Kidney (tissue), 14 donors: Measurements from ENCODE around the gene SNRK. TPM values are rescaled to one million over a fixed set of nuclear protein-coding genes. Genes with fewer than 3 reads are reported as not detected.
A peak's percentile ranks its signal among the peaks of the same experiment; 100 is the strongest.

ENCODE experiments used
- DNase-seq, 5 donors: peaks; one replicate each; pipeline ENCODE4 v3.0.0-alpha.2; 2013 to 2020
- FAIRE-seq: peaks from 2 replicates; lab custom pipeline; 2012; peaks lifted over from hg19 to GRCh38; lab: Jason Lieb, UNC
- H3K27ac ChIP-seq, 2 donors: one replicate each; pipeline ENCODE4 v1.7.0; 2013; ENCODE audit warnings: low read depth in 2 of 2, low read length in 2 of 2, inconsistent platforms in 1 of 2
- H3K27me3 ChIP-seq: one replicate; pipeline ENCODE4 v1.7.1; 2013; ENCODE audit warnings: low read length, inconsistent platforms; ENCODE audit not compliant: control insufficient read depth, insufficient read depth
- H3K36me3 ChIP-seq, 3 donors: one replicate each; pipeline versions ENCODE4 v1.7.0 to v1.7.1; 2013; ENCODE audit warnings: low read length in 3 of 3, control low read depth in 1 of 3, inconsistent platforms in 1 of 3; ENCODE audit not compliant: insufficient read depth in 3 of 3, control insufficient read depth in 2 of 3
- H3K4me1 ChIP-seq, 3 donors: one replicate each; pipeline versions ENCODE4 v1.7.0 to v1.7.1; 2013; ENCODE audit warnings: low read length in 3 of 3, inconsistent platforms in 1 of 3, low read depth in 1 of 3; ENCODE audit not compliant: control insufficient read depth in 2 of 3, insufficient read depth in 2 of 3
- H3K4me3 ChIP-seq, 3 donors: one replicate each; pipeline versions ENCODE4 v1.7.0 to v1.8.1; 2013; ENCODE audit warnings: low read length in 3 of 3, control low read depth in 1 of 3, inconsistent platforms in 1 of 3
- H3K9ac ChIP-seq, 3 donors: one replicate each; pipeline versions ENCODE4 v1.7.0 to v1.7.1; 2013; ENCODE audit warnings: low read length in 3 of 3, control low read depth in 1 of 3, inconsistent platforms in 1 of 3
- H3K9me3 ChIP-seq, 3 donors: one replicate each; pipeline versions ENCODE4 v1.7.0 to v1.7.1; 2013; ENCODE audit warnings: low read length in 3 of 3, control low read depth in 1 of 3, inconsistent platforms in 1 of 3; ENCODE audit not compliant: control insufficient read depth in 2 of 3, insufficient read depth in 1 of 3
- CTCF ChIP-seq: IDR thresholded peaks from 3 replicates; pipeline ENCODE4 v1.5.1; 2012; ENCODE audit warnings: mild to moderate bottlenecking, moderate library complexity, borderline replicate concordance; ENCODE audit not compliant: insufficient read depth; ENCODE audit errors: extremely low read depth
- intact Hi-C: fragments of 100-400 bp; cut with DNase I; formaldehyde crosslinking; loops from one replicate; pipeline ENCODE4 v1.11.1; 2022
- polyA plus RNA-seq: library from polyadenylated mRNA; stranded (reverse); fragments of 350-450 nt; fragmentation: Illumina TruSeq; extraction: RNeasy Lipid Tissue Mini Kit (QIAGEN cat#74804); gene quantifications from one replicate; pipeline ENCODE4 v1.2.3, GENCODE V29; 2014; ENCODE audit warnings: low read depth, low replicate concordance; ENCODE audit not compliant: insufficient read depth
- total RNA-seq: library from RNA; stranded (reverse); fragmentation: NEBNext Ultra II Directional; extraction: Animal tissue kit (Norgen Biotek cat#: 25700); gene quantifications from one replicate; pipeline ENCODE4 v1.2.1, GENCODE V29; 2021
- donor health status: control.
- donor health status: control.
- donor health status: control.
- donor health status: control.
- donor health status: control.
- donor health status: DM: yes; HTN: yes; CAD: no.
- donor health status: Normal renal cell carcinoma (clear cell type).

SNRK gene
- total and polyA plus RNA-seq, 2 donors from 2014 or later: 15.6 to 62.3 TPM

- H3K36me3 ChIP-seq: no peaks in the 10 kb centered on the region
- peaks cover 0 to 41% (median 22%) of the 10 kb centered on the region in 3 donors for H3K4me1 ChIP-seq
- intact Hi-C loops: no loop called here
- no peak for TF ChIP-seq CTCF
- no peak overlapping the region for H3K4me3 ChIP-seq
- H3K9ac ChIP-seq: no peak overlapping the region
- FAIRE-seq (no peak), DNase-seq (no peak)
- no peaks in the 10 kb centered on the region for H3K9me3 ChIP-seq
- no peak overlapping the region for H3K27ac ChIP-seq
- H3K27me3 ChIP-seq: no peaks in the 10 kb centered on the region
Measured at GRCh38 chr3:43320288-43320687, 33.9 kb downstream of the SNRK start.

- no peaks in the 10 kb centered on the region for H3K36me3 ChIP-seq
- no peak for DNase-seq
- no peaks in the 10 kb centered on the region for H3K9me3 ChIP-seq
- H3K27ac ChIP-seq: no peak overlapping the region
- intact Hi-C loops: no loop called here
- H3K4me1 ChIP-seq: peaks cover 0 to 45% (median 24%) of the 10 kb centered on the region in 3 donors
- H3K27me3 ChIP-seq: no peaks in the 10 kb centered on the region
- no peak for FAIRE-seq
- no peak overlapping the region for H3K4me3 ChIP-seq
- TF ChIP-seq CTCF: no peak
- no peak overlapping the region for H3K9ac ChIP-seq
Measured at GRCh38 chr3:43323541-43323940, 37.2 kb downstream of the SNRK start.

- peak in 2 of 5 donors; percentile 10 to 35 for DNase-seq
- intact Hi-C loops: no loop called here
- no peak for FAIRE-seq
- Histone ChIP-seq H3K27ac (peak overlapping the region; percentile 25 to 40), H3K27me3 (no peaks in the 10 kb centered on the region), H3K4me3 (no peak overlapping the region), H3K36me3 (no peaks in the 10 kb centered on the region), H3K9me3 (no peaks in the 10 kb centered on the region), H3K4me1 (peaks cover 0 to 28% (median 10%) of the 10 kb centered on the region in 3 donors), H3K9ac (no peak overlapping the region)
- TF ChIP-seq CTCF: no peak
Measured at GRCh38 chr3:43326891-43327581, 40.7 kb downstream of the SNRK start.

GRCh38 chr3:43327582-43327979 is 41.2 kb downstream of the SNRK start:
- Histone ChIP-seq H3K27ac (peak overlapping the region in 1 of 2 donors; percentile 40), H3K4me1 (peaks cover 0 to 27% (median 10%) of the 10 kb centered on the region in 3 donors), H3K4me3 (no peak overlapping the region), H3K9ac (no peak overlapping the region), H3K36me3 (no peaks in the 10 kb centered on the region), H3K27me3 (no peaks in the 10 kb centered on the region), H3K9me3 (no peaks in the 10 kb centered on the region)
- intact Hi-C loops: no loop called here
- TF ChIP-seq CTCF: no peak
- DNase-seq: no peak
- FAIRE-seq: no peak
